GM10266 (cell line): ENCODE results near the gene EVI5L.

Experiments used
- DNase-seq: peaks from one replicate; pipeline ENCODE4 v3.0.0; 2012; ENCODE audit errors: extremely low spot score
- CTCF ChIP-seq: IDR thresholded peaks from 2 replicates; pipeline ENCODE4 v1.5.1; 2012; ENCODE audit warnings: mild to moderate bottlenecking, low read depth; ENCODE audit not compliant: control insufficient read depth, insufficient read depth; ENCODE audit errors: missing control alignments

The EVI5L gene

GRCh38 chr19:7817801-7818200 is 12.2 kb upstream of the EVI5L start:
- TF ChIP-seq CTCF: no peak
- DNase-seq: no peak

- no peak for TF ChIP-seq CTCF
- no peak for DNase-seq
Observed at GRCh38 chr19:7818806-7819205, 11.2 kb upstream of the EVI5L start.

GRCh38 chr19:7819337-7819736 is 10.7 kb upstream of the EVI5L start:
- TF ChIP-seq CTCF: no peak
- DNase-seq: no peak

- DNase-seq: no peak
- no peak for TF ChIP-seq CTCF
Observed at GRCh38 chr19:7820588-7820987, 9.4 kb upstream of the EVI5L start.

- DNase-seq: no peak
- no peak for TF ChIP-seq CTCF
Observed at GRCh38 chr19:7822910-7823515, 7.0 kb upstream of the EVI5L start.

GRCh38 chr19:7823686-7824301 is 6.2 kb upstream of the EVI5L start:
- DNase-seq: no peak
- no peak for TF ChIP-seq CTCF

- no peak for DNase-seq
- TF ChIP-seq CTCF: no peak
Observed at GRCh38 chr19:7829166-7829520, 875 bp upstream of the EVI5L start.
